Keratinocyte (primary cell): ENCODE data around the gene TXNL4A.

Experiments
- EZH2 ChIP-seq: IDR thresholded peaks from one replicate; pipeline ENCODE4 v1.6.1; 2012; ENCODE audit warnings: inconsistent platforms, mild to moderate bottlenecking, low read length, moderate library complexity
- TF ChIP-seq, protein P1 (sequence below), 3 experiments: IDR thresholded peaks in 1 of 3; conservative IDR thresholded peaks in 1 of 3; optimal IDR thresholded peaks in 1 of 3; 2 replicates in 2 of 3; 3 replicates in 1 of 3; pipeline versions ENCODE3 to v1.5.1; 2011; ENCODE audit warnings: low read length in 3 of 3, mild to moderate bottlenecking in 3 of 3, moderate library complexity in 2 of 3, control low read depth in 1 of 3, inconsistent platforms in 1 of 3; ENCODE audit not compliant: insufficient read depth in 2 of 3; ENCODE audit errors: extremely low read depth in 1 of 3

DNA sequence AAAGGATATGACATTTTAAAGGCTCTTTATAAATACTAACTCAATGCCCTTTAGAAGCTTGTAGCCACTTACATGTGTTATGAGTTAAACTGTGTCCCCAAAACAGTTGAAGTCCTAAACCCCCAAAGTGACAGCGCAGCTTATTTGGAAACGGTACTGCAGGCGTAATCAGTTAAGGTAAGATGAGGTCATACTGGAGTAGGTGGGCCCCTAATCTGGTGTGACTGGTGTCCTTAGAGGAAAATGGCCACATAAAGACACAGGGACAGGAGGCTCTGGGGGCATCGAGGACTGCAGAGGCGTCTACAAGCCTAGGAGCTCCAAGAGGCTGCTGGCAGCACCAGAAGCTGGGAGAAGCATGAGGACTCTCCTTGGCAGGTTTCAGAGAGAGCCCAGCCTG, 8.5 kb downstream of the TXNL4A start:
- TF ChIP-seq, protein P1, sequence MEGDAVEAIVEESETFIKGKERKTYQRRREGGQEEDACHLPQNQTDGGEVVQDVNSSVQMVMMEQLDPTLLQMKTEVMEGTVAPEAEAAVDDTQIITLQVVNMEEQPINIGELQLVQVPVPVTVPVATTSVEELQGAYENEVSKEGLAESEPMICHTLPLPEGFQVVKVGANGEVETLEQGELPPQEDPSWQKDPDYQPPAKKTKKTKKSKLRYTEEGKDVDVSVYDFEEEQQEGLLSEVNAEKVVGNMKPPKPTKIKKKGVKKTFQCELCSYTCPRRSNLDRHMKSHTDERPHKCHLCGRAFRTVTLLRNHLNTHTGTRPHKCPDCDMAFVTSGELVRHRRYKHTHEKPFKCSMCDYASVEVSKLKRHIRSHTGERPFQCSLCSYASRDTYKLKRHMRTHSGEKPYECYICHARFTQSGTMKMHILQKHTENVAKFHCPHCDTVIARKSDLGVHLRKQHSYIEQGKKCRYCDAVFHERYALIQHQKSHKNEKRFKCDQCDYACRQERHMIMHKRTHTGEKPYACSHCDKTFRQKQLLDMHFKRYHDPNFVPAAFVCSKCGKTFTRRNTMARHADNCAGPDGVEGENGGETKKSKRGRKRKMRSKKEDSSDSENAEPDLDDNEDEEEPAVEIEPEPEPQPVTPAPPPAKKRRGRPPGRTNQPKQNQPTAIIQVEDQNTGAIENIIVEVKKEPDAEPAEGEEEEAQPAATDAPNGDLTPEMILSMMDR (optimal IDR thresholded peaks at IDR 0.05 in 1 of 3, IDR thresholded peaks at IDR 0.05 in 1 of 3, conservative IDR thresholded peaks at IDR 0.05 in 1 of 3; ENCODE audit: extremely low read depth in 1 of 3, insufficient read depth in 2 of 3, low read length in 3 of 3) = no peak
- no peak for TF ChIP-seq EZH2
